ENCODE measurements around the gene MUTYH.
"Not testable (repeated sequence)": the region's sequence is repeated elsewhere in the genome, so short reads cannot be mapped to it uniquely, and the experiment has no call there.

The MUTYH gene

GRCh38 chr1:45339789-45340558 is at the start of gene MUTYH, which contains the start of gene TOE1:
Gene MUTYH, minus strand, starts transcription at chr1:45340440. Its CDS starts 5,935 bp downstream, at chr1:45334505.
Gene TOE1, plus strand, starts transcription at chr1:45340170. Its CDS starts 83 bp downstream, at chr1:45340253.
- DNase-seq, result peak; percentile 90

DNA sequence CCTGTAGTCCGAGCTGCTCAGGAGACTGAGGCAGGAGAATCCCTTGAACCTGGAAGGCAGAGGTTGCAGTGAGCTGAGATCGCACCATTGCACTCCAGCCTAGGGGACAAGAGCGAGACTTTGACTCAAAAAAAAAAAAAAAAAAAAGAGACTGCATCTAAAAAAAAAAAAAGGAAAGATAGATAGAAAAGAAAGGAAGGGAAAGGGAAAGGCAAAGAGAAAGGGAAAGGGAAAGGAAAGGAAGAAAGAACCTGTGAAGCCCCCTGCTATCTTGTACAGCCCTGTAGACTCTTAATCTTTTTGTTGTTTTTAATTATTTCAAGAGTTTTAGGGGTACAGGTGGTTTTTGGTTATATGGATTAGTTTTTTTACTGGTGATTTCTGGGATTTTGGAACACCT is 46.0 kb upstream of the MUTYH start:
- DNase-seq, result no peak

- no peak for DNase-seq
These were observed 45.1 kb upstream of the MUTYH start for GRCh38 chr1:45385302-45385701.

DNA sequence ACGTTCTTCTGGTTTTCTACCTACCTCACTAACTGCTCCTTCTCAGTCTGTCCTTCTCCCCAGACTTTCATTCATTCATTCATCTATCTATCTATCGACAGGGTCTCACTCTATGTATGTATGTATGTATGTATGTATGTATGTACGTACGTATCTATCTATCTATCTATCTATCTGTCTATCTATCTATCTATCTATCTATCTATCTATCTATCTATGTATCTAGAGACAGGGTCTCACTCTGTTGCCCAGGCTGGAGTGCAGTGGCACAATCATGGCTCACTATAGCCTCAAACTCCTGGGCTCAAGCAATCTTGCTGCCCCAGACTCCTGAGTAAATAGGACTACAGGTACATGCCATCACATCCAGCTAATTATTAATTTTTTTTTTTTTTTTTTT is 44.0 kb upstream of the MUTYH start:
- DNase-seq, result not testable (repeated sequence)

GRCh38 chr1:45383191-45383590 is 43.0 kb upstream of the MUTYH start:
- DNase-seq, result no peak

- DNase-seq, result no peak
These were observed 41.0 kb upstream of the MUTYH start for GRCh38 chr1:45381243-45381642.

DNA sequence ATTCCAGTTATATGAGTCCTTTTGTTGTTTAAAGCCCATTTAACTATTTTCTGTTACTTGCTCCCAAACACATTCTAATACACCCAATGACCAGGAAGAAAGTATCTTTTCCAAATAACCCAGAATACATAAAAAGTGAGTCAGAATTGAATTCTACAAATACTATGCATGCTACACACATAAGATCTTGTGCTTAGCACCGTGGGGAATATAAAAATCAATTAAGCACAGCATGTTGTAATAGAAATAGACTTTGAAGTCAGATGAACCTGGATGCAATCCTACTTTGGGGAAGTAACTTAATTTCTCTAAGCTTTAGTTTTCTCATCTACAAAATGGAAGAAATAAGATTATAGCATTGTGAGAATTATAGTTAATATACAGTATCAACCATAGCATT is 40.5 kb upstream of the MUTYH start:
- no peak for DNase-seq

- DNase-seq, result no peak
These were observed 39.9 kb upstream of the MUTYH start for GRCh38 chr1:45380125-45380524.

DNA sequence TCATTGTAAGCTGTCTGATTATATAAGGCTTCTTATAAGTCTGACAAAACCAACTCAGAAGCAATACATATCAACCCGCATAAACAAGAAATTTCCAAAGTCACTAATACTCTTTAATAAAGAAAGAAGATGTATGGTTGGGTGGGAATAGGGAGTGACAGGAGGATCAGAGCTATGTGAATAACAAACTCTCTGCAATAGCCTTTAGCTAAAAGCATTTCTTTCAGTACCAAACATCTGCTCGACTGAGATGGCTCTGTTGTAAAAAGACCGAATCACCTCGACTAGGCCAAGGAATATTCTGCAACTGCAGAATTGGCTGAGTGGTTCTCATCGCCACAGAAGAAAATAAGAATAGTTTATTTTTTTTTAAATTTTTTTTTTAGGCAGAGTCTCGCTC is 39.3 kb upstream of the MUTYH start:
- DNase-seq, result no peak

DNA sequence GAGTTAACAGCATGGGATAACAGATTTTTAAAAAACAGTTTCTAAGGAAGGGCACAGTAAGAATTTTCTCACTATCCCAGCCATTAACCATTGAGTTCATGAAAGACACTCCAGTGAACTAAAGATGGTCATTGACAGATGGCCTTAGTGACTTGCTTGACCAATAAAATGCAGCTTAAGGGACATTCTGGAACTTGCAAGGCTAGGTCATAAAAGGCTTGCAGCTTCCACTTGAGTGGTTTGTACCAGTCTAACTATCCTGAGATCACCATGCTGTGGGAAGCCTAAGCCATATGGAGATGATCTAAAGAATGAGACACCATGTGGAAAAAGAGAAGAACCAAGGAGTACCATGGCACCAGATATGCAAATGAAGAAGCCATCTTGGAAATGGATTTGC is 37.9 kb upstream of the MUTYH start:
- DNase-seq, result no peak

GRCh38 chr1:45375104-45376090 is 35.2 kb upstream of the MUTYH start:
- DNase-seq, result no peak

- no peak for DNase-seq
These were observed 33.3 kb upstream of the MUTYH start for GRCh38 chr1:45373573-45373972.

- no peak for DNase-seq
These were observed 30.3 kb upstream of the MUTYH start for GRCh38 chr1:45370575-45370974.

DNA sequence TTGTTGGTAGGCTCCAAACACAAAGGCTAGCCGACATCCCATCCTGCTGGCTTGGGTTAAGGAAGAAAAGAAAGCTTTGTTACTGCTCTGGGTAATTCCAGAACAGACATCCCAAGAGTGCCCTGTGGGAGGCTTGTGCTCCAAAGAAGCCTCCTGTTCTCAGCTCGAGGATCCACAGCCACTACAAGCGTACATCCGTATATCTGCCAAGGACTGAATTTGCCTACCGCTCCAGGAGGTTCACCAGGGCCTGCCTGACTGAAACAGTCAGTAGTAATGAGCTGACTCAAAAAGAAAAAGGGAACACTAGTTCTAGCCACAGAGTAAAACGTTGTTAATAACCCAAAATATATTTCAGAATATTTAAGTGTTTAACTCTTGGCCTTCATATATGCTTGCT is 24.8 kb upstream of the MUTYH start:
- no peak for DNase-seq

DNA sequence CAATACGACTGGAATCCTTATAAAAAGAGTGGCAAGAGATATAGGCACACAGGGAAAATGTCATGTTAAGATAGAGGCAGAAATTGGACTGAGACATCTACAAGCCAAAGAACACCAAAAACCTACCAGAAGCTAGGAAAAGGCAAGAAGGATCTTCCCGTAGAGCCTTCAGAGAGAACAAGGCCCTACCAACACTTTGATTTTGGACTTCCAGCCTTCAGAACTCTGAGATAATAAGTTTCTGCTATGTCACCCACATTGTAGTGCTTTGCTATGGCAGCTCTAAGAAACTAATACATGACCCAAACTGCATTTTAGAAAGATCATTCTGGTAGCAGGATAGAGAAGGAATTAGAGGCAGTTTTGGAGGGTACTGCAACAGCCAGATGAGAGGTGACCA is 24.1 kb upstream of the MUTYH start:
- DNase-seq, result no peak

GRCh38 chr1:45360981-45361380 is 20.7 kb upstream of the MUTYH start:
- not testable (repeated sequence) for DNase-seq

- DNase-seq, result peak; percentile 48
These were observed 19.8 kb upstream of the MUTYH start for GRCh38 chr1:45359882-45360513.

GRCh38 chr1:45356186-45356585 is 15.9 kb upstream of the MUTYH start:
- no peak for DNase-seq

DNA sequence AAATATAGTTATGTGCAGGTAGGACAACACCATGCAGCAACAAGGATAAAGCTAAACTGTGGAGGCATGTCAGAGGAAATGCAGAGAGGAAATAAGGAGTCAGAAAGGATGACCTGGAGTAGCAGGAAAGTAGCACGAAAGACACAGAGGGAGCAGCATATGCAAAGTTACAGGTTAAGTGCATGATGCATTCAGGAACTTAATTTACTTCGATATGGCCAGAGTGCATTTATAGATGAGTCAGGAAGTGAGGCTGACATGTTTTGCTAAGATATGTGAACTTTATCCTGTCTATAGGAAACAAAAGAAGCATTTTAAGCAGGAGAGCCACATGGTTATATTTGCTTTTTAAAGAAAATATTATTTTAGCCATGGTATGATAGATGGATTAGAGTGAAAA is 15.4 kb upstream of the MUTYH start:
- no peak for DNase-seq

GRCh38 chr1:45354838-45355237 is 14.6 kb upstream of the MUTYH start:
- DNase-seq, result no peak

DNA sequence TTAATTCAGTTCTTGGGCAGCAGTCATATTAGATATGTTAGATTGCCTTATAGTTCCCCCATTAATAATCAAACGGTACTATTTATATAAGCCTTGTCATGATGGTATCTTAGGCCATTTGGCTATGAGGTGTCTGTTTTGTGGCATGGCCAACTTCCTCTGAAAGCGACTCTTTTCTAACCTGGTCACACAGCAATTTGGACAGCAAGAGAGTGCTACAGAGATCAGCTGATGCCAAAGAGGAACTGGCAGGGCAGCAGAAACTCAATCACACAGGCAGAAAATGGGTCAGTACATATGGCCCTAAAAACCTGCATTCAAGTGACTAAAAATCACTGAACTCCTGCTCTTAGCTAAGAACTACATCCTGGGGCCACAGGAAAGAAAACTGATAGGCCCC is 13.4 kb upstream of the MUTYH start:
- DNase-seq, result no peak

GRCh38 chr1:45351508-45351907 is 11.3 kb upstream of the MUTYH start:
- no peak for DNase-seq

- no peak for DNase-seq
These were observed 8.9 kb upstream of the MUTYH start for GRCh38 chr1:45348966-45349677.

Data from CD4-positive, alpha-beta T cell treated with Interleukin-4 for 4 hours (primary cell).